ENCODE measurements around the gene B4GALNT3.

Gene B4GALNT3

DNA sequence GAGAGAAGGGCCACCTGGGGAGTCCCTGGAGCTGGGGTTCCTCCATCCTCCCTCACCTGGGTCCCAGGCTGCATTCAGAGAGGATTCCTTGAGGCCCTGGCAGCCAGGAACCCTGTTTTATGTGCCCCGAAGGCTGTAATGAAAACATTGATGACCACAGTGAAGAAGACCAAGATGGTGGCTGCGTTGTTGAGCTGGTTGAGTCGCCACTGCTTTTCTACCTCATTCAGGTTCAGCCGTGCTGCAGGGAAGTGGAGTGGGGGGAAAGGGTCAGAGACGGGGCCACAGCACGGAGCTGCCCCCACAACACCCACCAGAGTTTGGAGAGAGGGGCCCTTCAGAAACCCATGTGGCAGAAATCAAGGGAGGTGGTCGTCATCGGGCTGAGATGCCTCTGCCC, 105.4 kb downstream of the B4GALNT3 start:
- no peak overlapping the region for H3K4me3 ChIP-seq (replicated peaks; ENCODE audit: low read depth, low read length)

DNA sequence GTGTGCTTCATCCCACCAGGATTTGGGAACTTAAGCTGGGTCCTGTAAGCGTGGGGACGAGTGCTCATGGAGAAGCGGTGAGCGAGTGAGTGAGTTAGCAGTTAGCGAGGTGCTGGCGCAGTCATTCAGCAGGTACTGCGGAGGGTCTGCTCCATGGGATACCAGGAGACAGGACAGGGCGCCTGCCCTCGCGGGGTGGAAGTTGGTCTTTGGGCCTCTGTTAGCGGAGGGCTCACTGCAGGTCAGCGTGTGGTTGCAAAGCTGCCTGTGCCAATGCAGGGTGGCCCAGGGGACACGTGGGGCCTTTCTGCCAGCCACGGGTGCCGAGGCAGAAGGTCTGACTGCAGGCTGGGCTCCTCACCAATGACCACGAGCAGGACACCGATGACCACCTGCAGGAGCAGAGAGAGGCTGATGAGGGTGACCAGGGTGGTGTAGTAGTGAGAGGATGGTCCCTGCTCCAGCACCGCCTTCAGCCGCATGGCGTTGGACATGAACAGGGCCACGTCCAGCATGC, 105.9 kb downstream of the B4GALNT3 start:
- TF ChIP-seq, protein P1, sequence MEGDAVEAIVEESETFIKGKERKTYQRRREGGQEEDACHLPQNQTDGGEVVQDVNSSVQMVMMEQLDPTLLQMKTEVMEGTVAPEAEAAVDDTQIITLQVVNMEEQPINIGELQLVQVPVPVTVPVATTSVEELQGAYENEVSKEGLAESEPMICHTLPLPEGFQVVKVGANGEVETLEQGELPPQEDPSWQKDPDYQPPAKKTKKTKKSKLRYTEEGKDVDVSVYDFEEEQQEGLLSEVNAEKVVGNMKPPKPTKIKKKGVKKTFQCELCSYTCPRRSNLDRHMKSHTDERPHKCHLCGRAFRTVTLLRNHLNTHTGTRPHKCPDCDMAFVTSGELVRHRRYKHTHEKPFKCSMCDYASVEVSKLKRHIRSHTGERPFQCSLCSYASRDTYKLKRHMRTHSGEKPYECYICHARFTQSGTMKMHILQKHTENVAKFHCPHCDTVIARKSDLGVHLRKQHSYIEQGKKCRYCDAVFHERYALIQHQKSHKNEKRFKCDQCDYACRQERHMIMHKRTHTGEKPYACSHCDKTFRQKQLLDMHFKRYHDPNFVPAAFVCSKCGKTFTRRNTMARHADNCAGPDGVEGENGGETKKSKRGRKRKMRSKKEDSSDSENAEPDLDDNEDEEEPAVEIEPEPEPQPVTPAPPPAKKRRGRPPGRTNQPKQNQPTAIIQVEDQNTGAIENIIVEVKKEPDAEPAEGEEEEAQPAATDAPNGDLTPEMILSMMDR (IDR thresholded peaks at IDR 0.05; ENCODE audit: low read depth, low read length, missing control alignments): no peak
- H3K4me3 ChIP-seq (replicated peaks; ENCODE audit: low read depth, low read length): no peak overlapping the region
- DNase-seq (ENCODE audit: extremely low read depth, low read depth): no peak

More for the DNA sequence above, 105.4 kb downstream of the B4GALNT3 start:
- no peak for DNase-seq (ENCODE audit: extremely low read depth, low read depth)
- TF ChIP-seq, protein P1 (IDR thresholded peaks at IDR 0.05; ENCODE audit: low read depth, low read length, missing control alignments): no peak

DNA sequence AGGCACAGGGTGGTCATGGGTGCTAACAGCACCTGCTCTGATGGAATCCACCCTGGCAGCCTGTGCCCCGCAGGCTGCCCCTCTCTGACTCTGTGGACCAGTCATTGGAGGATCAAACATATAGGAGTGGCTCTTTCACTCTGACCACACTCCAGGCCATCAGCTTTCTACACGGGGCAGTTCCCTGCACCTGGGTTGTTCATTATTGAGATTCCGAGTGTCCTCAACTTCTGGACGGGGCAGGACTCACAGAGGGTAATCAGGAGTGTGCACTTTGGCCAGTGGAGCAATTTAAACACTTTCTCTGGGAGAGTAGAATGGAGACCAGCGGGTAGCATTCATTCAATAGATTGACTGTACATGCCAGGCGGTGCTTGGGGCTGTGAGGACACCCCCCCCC, 108.7 kb downstream of the B4GALNT3 start:
- TF ChIP-seq, protein P1 (IDR thresholded peaks at IDR 0.05; ENCODE audit: low read depth, low read length, missing control alignments): no peak
- DNase-seq (ENCODE audit: extremely low read depth, low read depth): no peak
- no peak overlapping the region for H3K4me3 ChIP-seq (replicated peaks; ENCODE audit: low read depth, low read length)

DNA sequence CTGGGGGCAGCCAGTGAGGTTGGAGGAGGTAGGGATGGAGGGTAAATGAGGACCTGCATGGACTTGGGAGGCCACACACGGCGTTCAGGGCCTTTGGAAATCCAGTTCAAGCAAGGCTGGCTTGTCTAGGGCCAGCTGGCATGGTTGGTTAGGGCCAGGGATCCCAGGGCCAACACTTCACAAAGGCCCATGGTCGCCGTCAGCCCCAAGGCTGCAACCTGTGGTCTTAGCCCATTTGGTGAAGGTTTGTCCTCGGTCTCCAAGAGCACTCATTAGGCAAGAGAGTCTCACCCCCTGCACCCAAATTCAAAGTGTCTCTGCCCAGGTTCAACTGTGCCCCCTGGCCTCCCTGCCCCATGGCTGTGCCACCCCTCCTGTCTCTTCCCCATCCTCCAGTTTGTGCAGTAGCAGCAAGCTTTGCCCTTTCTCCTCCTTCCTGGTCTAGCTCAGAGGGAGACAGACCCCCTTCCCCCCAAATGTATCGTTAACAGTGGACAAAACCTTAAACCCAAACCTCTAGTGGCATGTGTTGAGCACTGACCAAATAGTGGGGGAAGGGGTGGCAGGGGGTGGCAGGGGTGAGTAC, 109.4 kb downstream of the B4GALNT3 start:
- TF ChIP-seq, protein P1 (IDR thresholded peaks at IDR 0.05; ENCODE audit: low read depth, low read length, missing control alignments): no peak
- no peak overlapping the region for H3K4me3 ChIP-seq (replicated peaks; ENCODE audit: low read depth, low read length)
- no peak for DNase-seq (ENCODE audit: extremely low read depth, low read depth)

DNA sequence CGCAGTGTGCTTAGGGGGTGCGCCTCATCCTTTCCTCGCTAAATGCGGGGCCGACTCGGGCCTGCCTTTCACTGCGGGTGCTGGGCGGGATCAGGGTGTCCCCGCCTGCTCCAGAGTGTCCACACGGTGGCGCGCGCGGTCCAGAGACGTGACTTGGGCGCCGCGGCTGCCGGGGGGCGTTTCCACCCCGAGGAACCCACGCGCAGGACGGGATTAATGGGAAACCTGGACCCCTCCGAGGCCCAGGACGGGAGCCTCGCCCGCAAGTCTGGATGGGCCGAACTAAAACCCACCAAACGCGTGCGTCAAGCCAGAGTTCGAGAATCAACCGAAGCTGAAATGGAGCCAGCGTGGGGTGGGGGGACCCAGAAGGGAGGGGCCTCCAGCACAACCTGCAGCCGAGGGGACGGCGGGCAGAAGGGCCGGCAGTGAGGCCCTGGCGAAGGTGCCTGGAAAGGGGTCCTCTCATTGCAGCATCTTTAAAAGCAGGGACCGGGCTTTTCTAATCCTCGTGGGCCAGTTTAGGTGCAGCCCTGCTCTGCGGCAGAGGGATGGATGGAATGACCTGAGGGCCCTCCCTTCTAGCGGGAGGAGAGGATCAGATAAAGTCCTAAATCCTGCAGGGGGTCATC, 110.2 kb downstream of the B4GALNT3 start:
- DNase-seq (ENCODE audit: extremely low read depth, low read depth): no peak
- TF ChIP-seq, protein P1 (IDR thresholded peaks at IDR 0.05; ENCODE audit: low read depth, low read length, missing control alignments): peak; percentile 86

DNA sequence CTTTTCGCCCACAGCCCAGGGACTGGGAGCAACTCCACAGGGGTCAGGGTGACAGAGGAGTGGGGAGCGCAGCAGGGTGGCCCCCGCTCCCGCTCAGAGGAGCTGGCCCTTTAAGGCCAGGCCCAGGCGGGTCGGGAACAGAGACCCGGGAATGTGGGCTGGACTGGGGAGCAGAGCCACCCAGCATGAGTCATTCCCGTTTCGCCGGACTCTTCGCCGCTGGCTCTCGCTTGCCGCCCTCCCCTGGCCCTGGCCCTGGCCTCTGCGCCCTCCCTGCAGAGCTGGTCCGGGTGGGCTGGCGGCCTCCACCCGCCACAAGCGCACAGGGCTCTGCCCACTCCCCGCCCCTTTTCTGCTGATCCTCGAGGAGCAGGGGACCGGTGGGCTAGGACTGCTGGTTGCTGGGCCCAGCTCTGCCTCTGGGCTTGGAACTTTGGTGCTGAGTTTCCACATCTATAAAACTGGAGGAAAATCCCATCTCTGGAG, 110.7 kb downstream of the B4GALNT3 start:
- TF ChIP-seq, protein P1 (IDR thresholded peaks at IDR 0.05; ENCODE audit: low read depth, low read length, missing control alignments): no peak
- peak overlapping the region; percentile 63 for H3K4me3 ChIP-seq (replicated peaks; ENCODE audit: low read depth, low read length)
- DNase-seq (ENCODE audit: extremely low read depth, low read depth): no peak

More for the DNA sequence above, 110.2 kb downstream of the B4GALNT3 start:
- H3K4me3 ChIP-seq (replicated peaks; ENCODE audit: low read depth, low read length): peak overlapping the region; percentile 63

All from HFF-Myc (cell line).